Globus pallidus (tissue), 1 donor: ENCODE data around the gene GFRA1.

Source experiments
- DNase-seq: peaks from one replicate; pipeline ENCODE4 v3.0.0-alpha.2; 2015; ENCODE audit warnings: low spot score

GFRA1 gene

DNA sequence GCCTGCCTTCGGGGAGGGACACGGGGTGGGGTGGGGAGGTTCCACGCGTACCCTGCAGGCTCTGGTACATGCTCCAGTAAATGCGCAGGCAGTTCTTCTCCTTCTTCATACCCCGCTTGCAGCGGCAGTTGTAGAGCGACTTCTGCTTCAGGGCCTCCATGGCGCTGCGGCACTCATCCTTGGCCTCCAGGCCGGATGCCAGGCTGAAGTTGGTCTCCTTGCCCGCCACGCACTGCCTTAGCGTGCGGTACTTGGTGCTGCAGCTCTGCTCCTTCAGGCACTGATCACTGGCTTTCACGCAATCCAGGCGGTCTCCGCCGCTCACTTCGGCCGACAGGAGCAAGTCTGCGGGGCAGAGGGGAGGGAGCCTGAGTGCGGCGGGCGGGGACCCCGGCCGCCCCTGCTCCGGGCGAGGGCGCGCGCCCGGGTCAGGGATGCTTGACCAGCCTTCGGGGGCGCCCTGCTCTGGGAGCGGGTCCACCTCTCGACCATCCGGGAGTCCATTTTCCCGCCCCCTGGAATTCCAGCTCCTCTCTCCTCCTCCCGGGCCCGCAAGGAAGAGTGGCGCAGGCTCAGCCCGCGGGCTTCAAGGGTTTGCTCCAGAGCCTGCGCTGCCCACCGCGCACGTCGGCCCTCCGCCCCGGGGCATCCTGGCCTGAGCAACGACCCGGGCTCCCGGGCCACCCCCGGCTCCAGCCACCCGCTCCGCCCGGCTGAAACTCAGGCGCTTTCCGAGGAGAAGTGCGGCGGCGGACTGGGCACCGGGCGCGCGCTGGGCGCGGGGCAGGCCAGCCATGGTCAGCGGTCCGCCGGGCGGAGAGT is 2.0 kb downstream of the GFRA1 start:
- DNase-seq = no peak

GRCh38 chr10:116270126-116270770 is 2.8 kb downstream of the GFRA1 start:
- DNase-seq = no peak

DNA sequence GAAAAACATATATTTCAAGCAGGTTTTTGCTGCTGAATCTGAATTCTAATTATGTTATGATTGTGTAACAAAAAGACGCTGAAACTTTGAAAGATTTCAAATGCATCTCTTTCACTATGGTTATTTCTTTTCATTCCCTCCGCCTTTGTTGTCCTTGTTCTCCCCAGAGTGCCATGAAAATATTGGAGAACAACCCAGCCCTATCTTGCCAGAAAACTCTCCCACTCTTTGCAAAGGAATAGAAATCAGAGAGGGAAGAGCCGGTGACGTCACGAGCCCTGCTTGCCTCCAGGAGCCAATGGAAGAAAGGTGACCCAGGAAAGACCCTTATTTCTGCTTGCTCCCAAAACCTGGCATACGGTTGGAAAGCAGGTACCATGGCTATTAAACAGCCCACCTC is 3.4 kb downstream of the GFRA1 start:
- no peak for DNase-seq

DNA sequence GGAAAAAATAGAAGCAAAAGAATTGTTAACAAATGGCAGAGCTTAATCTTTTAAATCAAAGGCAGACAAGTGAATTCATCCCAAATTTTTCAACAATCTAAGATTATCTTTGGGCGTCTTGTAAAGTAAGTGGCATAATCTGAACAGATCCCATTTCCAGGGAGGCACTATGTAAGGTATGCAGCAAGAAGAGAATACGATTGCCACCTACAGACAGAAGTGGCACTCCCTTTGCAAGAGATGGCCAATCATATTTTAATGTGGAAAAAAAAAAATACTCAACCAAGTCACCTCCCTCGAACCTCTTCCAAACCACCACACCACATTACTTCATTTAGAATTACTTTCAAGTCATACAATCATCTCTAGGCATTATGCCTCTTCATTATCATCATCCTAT is 4.0 kb downstream of the GFRA1 start:
- DNase-seq = no peak

DNA sequence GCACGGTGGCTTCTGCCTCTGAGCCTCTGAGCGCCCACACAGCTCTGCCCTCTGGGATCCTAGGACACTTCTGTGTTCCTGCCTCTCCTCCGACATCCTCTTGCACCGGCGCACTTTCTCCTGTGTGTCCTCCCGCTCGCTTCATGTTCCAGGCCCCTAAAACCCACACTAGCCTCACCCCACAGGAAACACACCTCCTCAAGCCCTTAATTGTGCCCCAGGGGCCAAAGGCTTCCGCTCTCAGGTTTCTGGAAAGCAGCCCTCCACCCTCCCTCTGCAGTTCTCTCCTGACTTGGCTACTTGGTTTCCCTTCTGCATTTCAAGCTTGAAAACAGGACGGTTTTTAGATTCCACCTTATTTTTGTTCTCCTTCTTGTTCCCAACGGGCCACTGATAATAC is 7.3 kb downstream of the GFRA1 start:
- no peak for DNase-seq

- no peak for DNase-seq
These were observed 8.9 kb downstream of the GFRA1 start for GRCh38 chr10:116263870-116264655.

- DNase-seq = no peak
These were observed 10.3 kb downstream of the GFRA1 start for GRCh38 chr10:116262678-116263077.

DNA sequence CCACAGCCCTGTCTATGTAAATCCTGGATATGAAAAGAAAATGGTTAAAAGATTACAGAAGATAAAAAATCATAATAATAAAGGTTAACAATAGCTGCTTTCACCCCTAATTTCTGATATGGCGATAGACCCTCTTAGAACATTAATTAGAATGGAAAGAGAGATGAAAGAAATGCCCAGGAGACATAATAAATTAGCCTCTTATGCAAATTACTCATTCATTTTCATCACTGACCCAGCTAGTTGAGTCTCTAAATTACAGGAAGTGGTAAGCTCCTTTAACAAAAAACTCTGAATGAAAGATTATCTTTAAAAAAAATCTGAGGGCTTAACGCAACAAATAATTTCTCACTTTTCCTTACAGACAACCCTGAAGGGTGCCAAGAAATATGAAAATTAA is 12.4 kb downstream of the GFRA1 start:
- no peak for DNase-seq

GRCh38 chr10:116259638-116260037 is 13.4 kb downstream of the GFRA1 start:
- DNase-seq = no peak

- no peak for DNase-seq
These were observed 15.2 kb downstream of the GFRA1 start for GRCh38 chr10:116257785-116258184.

- no peak for DNase-seq
These were observed 16.2 kb downstream of the GFRA1 start for GRCh38 chr10:116256752-116257259.

GRCh38 chr10:116255886-116256751 is 16.9 kb downstream of the GFRA1 start:
- no peak for DNase-seq

DNA sequence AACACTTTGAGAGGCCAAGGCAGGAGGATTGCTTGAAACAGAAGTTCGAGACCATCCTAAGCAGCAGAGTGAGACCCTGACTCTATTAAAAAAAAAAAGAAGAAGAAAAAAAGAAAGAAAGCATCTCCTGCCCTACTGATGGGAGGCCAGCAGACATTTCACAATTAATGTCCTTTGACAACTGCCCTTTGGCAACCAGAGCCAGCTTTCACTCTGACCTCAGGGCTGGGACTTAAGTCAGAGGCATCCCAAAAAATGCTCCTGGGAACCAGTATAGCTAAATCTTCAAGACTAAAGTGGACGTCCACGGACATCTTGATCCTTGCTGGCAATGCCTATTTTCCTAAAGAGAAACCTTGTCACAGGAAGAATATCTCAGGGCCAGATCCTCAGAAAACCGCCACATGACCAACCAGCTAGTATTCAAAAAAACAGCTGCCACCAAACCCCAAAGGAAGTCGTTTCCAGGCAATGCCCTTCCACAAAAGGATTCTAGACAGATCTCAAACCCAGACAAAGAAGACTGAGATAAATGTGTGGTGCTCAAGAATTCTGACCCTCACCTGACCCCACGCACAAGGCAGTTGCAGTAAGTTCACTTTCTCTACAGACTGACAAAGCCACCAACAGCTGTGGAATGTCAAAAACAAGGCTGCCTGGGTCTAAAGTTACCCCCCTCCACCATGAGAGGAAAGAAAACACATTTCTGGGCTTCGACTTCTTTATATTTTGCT is 18.4 kb downstream of the GFRA1 start:
- DNase-seq = no peak

GRCh38 chr10:116253716-116254115 is 19.3 kb downstream of the GFRA1 start:
- DNase-seq = no peak

- DNase-seq = no peak
These were observed 21.2 kb downstream of the GFRA1 start for GRCh38 chr10:116251602-116252395.

GRCh38 chr10:116247691-116248090 is 25.3 kb downstream of the GFRA1 start:
- DNase-seq = no peak

DNA sequence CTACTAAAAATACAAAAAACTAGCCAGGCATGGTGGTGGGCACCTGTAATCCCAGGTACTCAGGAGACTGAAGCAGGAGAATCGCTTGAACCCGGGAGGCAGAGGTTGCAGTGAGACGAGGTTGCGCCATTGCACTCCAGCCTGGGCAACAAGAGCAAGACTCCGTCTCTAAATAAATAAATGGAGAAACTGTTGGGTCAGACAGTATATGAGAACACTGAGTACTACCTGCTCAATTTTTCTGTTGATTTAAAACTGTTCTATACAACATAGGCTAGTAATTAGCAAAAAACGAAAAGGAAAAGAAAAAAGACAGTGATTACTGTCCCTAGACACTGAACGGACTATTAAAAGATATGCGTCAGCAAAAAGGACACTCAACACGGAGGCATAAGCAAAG is 26.7 kb downstream of the GFRA1 start:
- no peak for DNase-seq

GRCh38 chr10:116245156-116245555 is 27.9 kb downstream of the GFRA1 start:
- DNase-seq = no peak

GRCh38 chr10:116241642-116242410 is 31.2 kb downstream of the GFRA1 start:
- DNase-seq = no peak
